Activated CD4-positive, alpha-beta T cell treated with anti-CD3 and anti-CD28 coated beads, Interleukin-2, amount 50 U/mL, for 16 hours (primary cell): ENCODE measurements around the gene ENDOD1.
"Not testable (repeated sequence)": the region's sequence is repeated elsewhere in the genome, so short reads cannot be mapped to it uniquely, and the experiment has no call there.

Experiments used
- DNase-seq: peaks from one replicate; pipeline ENCODE4 v3.0.0-alpha.2; 2020

Gene ENDOD1

GRCh38 chr11:95104121-95104830 lies 14.6 kb downstream of the ENDOD1 start:
- no peak for DNase-seq

- no peak for DNase-seq
Measured at GRCh38 chr11:95104856-95105255, 15.2 kb downstream of the ENDOD1 start.

DNA sequence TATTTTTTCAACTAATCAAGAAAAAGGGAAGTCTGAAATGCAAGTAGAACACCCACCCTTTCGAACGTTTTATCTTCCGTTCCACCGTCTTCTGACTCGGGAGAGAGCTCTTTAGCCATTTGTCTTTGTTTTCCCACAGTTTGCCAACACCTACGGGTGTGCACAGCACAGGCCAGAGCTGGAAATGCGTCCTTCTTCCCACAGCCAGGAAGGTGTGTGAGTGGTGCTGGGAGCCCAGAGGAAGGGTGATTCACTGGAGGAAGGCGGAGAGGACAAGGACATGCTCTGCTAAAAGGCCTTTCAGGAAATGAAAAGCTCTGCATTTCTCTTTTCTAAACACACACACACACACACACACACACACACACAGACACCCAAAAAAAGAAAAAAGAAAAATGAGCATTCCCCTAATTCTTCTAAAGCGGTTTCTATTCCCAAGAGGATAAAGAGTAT lies 18.5 kb downstream of the ENDOD1 start:
- no peak for DNase-seq

DNA sequence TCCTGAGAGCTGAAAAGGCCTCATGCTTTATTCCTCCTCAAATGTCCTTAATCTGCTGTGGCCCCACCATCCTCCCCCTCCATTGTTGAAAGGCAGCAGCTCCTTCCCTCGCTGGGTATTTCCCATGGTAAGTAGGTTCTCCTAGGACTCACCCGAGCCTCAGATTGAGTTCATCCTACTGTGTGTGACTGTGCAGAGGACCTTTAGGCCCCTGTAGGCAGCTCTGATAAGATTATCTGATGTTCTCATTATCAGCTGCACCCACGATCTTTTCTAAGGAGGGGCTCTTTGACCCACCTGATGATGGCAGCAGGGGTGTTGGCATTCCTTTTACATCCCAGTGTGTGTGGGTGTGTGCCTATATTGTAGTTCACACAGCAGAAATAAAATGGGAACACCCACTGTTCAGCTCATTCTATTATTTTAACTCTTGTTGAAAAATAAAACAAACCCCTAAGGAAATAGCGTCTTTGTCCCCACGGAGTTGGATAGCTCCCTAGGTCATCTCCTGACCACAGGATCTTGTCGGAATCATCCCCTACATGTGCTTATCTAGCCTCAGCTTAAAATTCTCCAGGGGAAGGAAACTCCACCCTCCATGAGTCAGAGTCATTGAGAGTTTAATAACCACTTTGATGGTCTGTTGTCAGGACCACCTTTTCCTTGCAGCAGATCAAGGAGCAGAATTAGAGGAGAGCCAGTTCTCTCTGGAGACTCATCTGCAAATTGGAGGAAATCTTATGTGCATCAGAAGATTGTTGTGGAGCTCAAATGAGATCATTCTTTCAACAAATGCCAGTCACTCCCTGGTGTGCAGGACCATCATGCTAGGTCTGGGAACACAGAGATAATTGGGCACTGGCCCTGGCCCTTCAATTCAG lies 19.3 kb downstream of the ENDOD1 start:
- DNase-seq, result no peak

DNA sequence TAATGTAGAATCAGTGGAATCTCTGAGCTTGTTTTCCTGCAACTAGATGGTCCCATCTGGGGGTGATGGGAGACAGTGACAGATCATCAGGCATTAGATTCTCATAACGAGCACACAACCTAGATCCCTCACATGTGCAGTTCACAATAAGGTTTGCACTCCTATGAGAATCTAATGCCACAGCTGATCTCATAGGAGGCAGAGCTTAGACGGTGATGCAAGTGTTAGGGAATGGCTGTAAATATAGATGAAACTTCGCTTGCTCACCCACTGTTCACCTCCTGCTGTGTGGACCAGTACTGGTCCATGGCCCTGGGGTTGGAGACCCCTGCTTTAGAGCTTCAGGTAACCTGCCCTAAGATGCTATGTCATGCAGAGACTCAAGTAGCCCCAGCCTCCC lies 21.8 kb downstream of the ENDOD1 start:
- DNase-seq, result not testable (repeated sequence)

GRCh38 chr11:95111923-95112540 lies 22.4 kb downstream of the ENDOD1 start:
- DNase-seq, result no peak

GRCh38 chr11:95115597-95115996 lies 26.0 kb downstream of the ENDOD1 start:
- DNase-seq, result no peak

DNA sequence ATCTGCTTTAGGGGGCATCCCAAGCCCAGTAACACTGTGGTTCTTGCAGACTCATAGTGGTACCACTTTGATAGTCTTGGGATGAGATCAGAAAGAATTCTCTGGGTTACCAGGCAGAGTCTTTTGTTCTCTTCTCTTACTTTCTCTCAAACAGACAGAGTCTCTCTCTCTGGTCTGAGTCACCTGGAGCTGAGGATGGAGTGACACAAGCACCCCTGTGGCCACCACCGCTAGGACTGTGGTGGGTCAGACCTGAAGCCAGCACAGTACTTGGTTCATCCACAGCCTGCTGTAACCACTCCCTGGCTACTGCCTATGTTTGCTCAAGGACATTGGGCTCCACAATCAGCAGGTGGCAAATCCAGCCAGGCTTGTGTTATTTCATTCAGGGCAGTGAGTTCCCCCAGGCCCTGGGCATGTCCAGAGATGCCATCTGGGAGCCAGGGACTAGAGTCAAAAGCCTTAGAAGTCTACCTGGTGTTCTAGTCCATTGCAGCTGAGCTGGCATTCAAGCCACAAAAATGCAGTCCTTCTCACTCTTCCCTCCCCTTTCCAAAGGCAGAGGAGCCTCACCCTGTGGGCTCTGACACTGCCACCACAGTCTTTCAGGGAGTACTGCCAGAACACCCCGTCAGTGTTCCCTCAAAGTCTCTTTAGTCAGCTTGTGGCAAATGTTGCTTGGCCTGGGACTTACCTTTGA lies 29.9 kb downstream of the ENDOD1 start:
- DNase-seq, result peak; percentile 21

- DNase-seq, result no peak
Measured at GRCh38 chr11:95121698-95122097, 32.1 kb downstream of the ENDOD1 start.

- DNase-seq, result no peak
Measured at GRCh38 chr11:95123556-95123955, 33.9 kb downstream of the ENDOD1 start.

GRCh38 chr11:95128602-95129001 lies 39.0 kb downstream of the ENDOD1 start:
- DNase-seq, result no peak

GRCh38 chr11:95132956-95133355 lies 43.3 kb downstream of the ENDOD1 start:
- no peak for DNase-seq

- no peak for DNase-seq
Measured at GRCh38 chr11:95134491-95134890, 44.8 kb downstream of the ENDOD1 start.

DNA sequence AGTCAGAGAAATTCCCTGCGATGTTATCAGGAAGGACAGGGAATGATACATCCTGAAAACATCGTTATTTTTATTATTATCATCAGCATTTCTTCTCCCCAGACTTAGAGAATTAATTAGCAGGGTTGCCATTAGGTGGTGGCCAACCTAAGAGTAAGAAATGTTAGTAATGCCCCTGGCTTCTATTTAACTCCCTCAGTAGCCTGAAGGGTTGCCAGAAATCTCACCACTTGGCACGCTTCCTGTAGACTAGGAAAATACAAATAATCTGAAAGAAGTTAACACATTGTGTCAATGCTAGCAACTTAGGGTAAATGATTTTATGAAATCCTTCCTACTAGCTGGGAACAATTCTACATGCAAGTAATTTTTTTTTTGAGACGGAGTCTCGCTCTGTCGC lies 45.5 kb downstream of the ENDOD1 start:
- no peak for DNase-seq

DNA sequence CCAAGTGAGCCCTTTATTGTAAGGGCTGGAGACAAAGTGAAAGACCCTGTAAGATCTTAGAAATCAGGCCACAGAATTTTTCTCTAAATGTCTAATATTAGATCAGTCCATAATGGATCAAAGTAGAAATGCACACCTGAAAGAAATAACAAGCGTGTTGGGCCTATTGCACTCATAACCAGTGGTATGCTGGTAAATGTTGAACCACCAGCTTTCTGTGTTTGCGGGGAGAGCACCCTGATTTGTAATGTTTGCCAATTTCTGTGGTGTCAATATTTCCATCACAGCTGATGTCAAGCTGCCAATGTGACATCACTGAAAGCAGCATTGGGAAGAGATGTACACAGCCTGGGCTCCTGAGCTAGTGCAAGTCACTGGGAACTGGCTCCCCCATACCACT lies 46.2 kb downstream of the ENDOD1 start:
- DNase-seq, result no peak

- DNase-seq, result not testable (repeated sequence)
Measured at GRCh38 chr11:95136747-95137146, 47.1 kb downstream of the ENDOD1 start.

GRCh38 chr11:95137299-95137698 lies 47.7 kb downstream of the ENDOD1 start:
- DNase-seq, result no peak

DNA sequence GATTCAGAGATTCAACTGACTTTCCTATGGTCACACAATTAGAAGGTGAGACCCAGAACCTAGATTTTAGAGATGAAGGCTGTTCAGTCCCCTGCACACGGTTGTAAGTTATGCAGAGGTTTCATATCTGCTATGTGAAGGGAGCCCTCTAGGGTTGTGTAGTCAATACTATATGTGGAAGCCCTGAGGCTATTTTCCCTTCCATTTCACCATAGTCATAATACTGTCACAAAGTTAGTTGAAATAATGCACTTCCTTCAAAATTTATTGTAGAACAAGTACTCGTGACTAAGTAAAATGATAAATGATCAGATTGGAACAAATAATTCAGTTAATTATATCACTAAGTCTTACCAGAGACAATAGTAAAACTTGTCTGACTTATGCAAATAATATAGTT lies 48.8 kb downstream of the ENDOD1 start:
- DNase-seq, result no peak

- DNase-seq, result no peak
Measured at GRCh38 chr11:95140397-95141033, 50.9 kb downstream of the ENDOD1 start.

DNA sequence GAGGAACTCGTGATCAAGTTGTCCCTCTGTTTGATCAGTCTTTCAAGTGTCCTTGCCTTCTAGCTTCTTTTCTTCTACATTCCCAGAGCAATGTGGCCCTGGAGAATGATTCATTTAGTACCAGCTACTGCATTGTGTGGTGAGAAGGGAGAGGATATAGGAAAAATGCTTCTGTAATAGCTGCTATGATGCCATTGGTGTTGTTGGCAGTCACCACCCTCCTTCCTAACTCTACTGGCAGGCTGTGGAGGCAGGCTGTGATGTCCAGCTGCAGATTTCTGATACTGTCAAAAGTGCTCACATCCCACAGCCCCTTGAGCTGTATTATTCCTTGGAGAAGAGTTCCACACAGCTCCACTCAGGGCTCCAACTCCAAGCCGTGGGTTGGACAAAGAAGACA lies 52.8 kb downstream of the ENDOD1 start:
- no peak for DNase-seq

DNA sequence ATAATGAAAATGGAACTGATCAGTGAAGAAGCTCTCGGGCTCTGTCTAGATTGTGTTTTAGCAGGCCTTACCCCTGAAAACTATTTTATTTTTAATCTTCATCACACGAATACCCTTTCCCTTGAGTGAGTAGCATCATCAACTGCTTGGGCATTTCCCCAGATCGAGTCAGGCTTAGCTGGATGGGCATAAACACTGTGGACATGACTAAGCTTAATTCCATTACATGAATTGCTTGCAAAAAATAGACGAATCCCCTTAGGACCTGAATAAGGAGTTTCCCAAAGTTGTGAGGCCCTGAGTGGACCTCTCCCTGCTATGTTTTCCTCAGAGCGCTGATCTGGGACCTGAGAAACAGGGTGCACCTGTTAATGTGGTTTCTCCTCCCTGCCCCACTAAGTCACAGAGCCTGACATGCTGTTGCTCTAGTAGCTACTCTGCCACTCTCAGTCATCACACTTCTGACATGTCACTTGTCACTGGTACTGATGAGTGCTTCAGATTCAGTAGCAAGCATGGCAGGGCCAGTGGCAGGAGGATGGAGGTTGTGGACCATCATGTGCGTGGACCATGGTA lies 53.5 kb downstream of the ENDOD1 start:
- no peak for DNase-seq
